Epithelial cell of esophagus (primary cell): ENCODE data around the gene USO1.

Experiments used
- DNase-seq: peaks from one replicate; pipeline ENCODE4 v3.0.0; 2010; ENCODE audit warnings: low read depth
- H3K4me3 ChIP-seq: 2 replicates; pipeline ENCODE4 v1.5.1; 2011; ENCODE audit warnings: mild to moderate bottlenecking, low read length, control low read depth
- CTCF ChIP-seq: IDR thresholded peaks from 2 replicates; pipeline ENCODE4 v1.5.1; 2011; ENCODE audit warnings: low read depth, mild to moderate bottlenecking, low read length, control low read depth, inconsistent platforms; ENCODE audit not compliant: insufficient read depth; ENCODE audit errors: missing control alignments

The USO1 gene

GRCh38 chr4:75821966-75822365 is 97.6 kb downstream of the USO1 start:
- H3K4me3 ChIP-seq = no peak overlapping the region
- DNase-seq = no peak
- TF ChIP-seq CTCF = no peak

GRCh38 chr4:75822416-75822815 is 98.0 kb downstream of the USO1 start:
- H3K4me3 ChIP-seq = no peak overlapping the region
- TF ChIP-seq CTCF = no peak
- DNase-seq = no peak

- no peak for TF ChIP-seq CTCF
- H3K4me3 ChIP-seq = no peak overlapping the region
- no peak for DNase-seq
Observed at GRCh38 chr4:75823812-75824211, 99.4 kb downstream of the USO1 start.

GRCh38 chr4:75830906-75831305 is 106.5 kb downstream of the USO1 start:
- TF ChIP-seq CTCF = no peak
- no peak for DNase-seq
- H3K4me3 ChIP-seq = no peak overlapping the region

GRCh38 chr4:75831856-75832405 is 107.6 kb downstream of the USO1 start:
- no peak for TF ChIP-seq CTCF
- DNase-seq = no peak
- no peak overlapping the region for H3K4me3 ChIP-seq

GRCh38 chr4:75834095-75834771 is 109.9 kb downstream of the USO1 start:
- H3K4me3 ChIP-seq = no peak overlapping the region
- no peak for DNase-seq
- no peak for TF ChIP-seq CTCF

GRCh38 chr4:75834772-75835154 is 110.4 kb downstream of the USO1 start:
- DNase-seq = no peak
- no peak for TF ChIP-seq CTCF
- H3K4me3 ChIP-seq = no peak overlapping the region
